A549 (cell line): Measurements from ENCODE around the gene PRSS21. TPM values are rescaled to one million over a fixed set of nuclear protein-coding genes. Genes with fewer than 3 reads are reported as not detected.

Experiments used
- ATAC-seq, 2 experiments: fragments of 200-7000 bp in 1 of 2; fragments of >200 bp in 1 of 2; cut with Nextera tagmentation in 1 of 2; cut with Tn5 transposase in 1 of 2; 3 replicates each; pipeline versions ENCODE4 v1.8.0 to v1.9.1; 2018 to 2020; ENCODE audit warnings: mild to moderate bottlenecking in 1 of 2, moderate library complexity in 1 of 2
- CTCF ChIA-PET: fragments of 300-600 bp; sonication (Branson Sonifier 250); formaldehyde crosslinking; extraction: SDS; loops from one replicate; lab custom pipeline; 2021; ENCODE audit warnings: antibody characterized with exemption, inconsistent platforms; lab: Yijun Ruan, JAX
- POLR2A ChIA-PET: fragments of 350-600 bp; formaldehyde crosslinking; extraction: SDS; loops from one replicate; lab custom pipeline; 2021; ENCODE audit warnings: antibody characterized with exemption, inconsistent platforms; lab: Yijun Ruan, JAX
- DNase-seq, 2 experiments: peaks; one replicate each; pipeline versions ENCODE4 v3.0.0 to v3.0.0-alpha.2; 2011 to 2016; ENCODE audit warnings: low read depth in 1 of 2, low spot score in 1 of 2
- FAIRE-seq: peaks from 2 replicates; lab custom pipeline; 2011; peaks lifted over from hg19 to GRCh38; lab: Jason Lieb, UNC
- H3K27ac ChIP-seq, 2 experiments: fragments of >200 bp; sonication (Bioruptor Twin); formaldehyde crosslinking; 3 replicates each; pipeline ENCODE4 v1.5.1; 2016 to 2017
- H3K4me1 ChIP-seq: fragments of >200 bp; sonication (Bioruptor Twin); formaldehyde crosslinking; 3 replicates; pipeline ENCODE4 v1.6.1; 2016
- H3K4me2 ChIP-seq: fragments of >200 bp; sonication (Bioruptor Twin); formaldehyde crosslinking; 3 replicates; pipeline ENCODE4 v1.6.1; 2016
- H3K4me3 ChIP-seq: fragments of >200 bp; sonication (Bioruptor Twin); formaldehyde crosslinking; 3 replicates; pipeline ENCODE4 v1.5.1; 2016
- H3K9me3 ChIP-seq: fragments of >200 bp; sonication (Bioruptor Twin); formaldehyde crosslinking; 3 replicates; pipeline ENCODE4 v1.6.1; 2016
- BHLHE40 ChIP-seq: IDR thresholded peaks from 2 replicates; pipeline ENCODE4 v1.6.1; 2012; ENCODE audit warnings: low read depth, low read length, inconsistent platforms
- CHD2 ChIP-seq: fragments of 150-350 bp; IDR thresholded peaks from 2 replicates; pipeline ENCODE4 v1.6.1; 2014; ENCODE audit warnings: low read length; ENCODE audit not compliant: partially characterized antibody
- EHF ChIP-seq: fragments of 250-450 bp; sonication (Bioruptor Pico); IDR thresholded peaks from 2 replicates; pipeline ENCODE4 v1.5.0; 2020; ENCODE audit warnings: mild to moderate bottlenecking
- EP300 ChIP-seq, 2 experiments: fragments of >200 bp; sonication (Bioruptor Twin); formaldehyde crosslinking; IDR thresholded peaks; 2 replicates in 1 of 2; 3 replicates in 1 of 2; pipeline ENCODE4 v1.6.1; 2016 to 2017
- FOSL2 ChIP-seq, 2 experiments: fragments of 450-650 bp in 1 of 2; fragments of >200 bp in 1 of 2; sonication (Bioruptor Twin) in 1 of 2; formaldehyde crosslinking; IDR thresholded peaks; 2 replicates each; pipeline versions ENCODE4 v1.5.0 to v1.6.1; 2016 to 2020; ENCODE audit warnings: mild to moderate bottlenecking in 1 of 2, moderate library complexity in 1 of 2
- FOXS1 ChIP-seq: fragments of 250-450 bp; sonication (Bioruptor Pico); IDR thresholded peaks from 2 replicates; pipeline ENCODE4 v1.5.0; 2020; ENCODE audit warnings: mild to moderate bottlenecking, moderate library complexity
- HDAC2 ChIP-seq: fragments of 200-600 bp; sonication (generic); IDR thresholded peaks from 2 replicates; pipeline ENCODE4 v1.6.1; 2016
- HMGXB4 ChIP-seq: fragments of 250-450 bp; sonication (Bioruptor Pico); IDR thresholded peaks from 2 replicates; pipeline ENCODE4 v1.5.0; 2021; ENCODE audit warnings: mild to moderate bottlenecking, moderate library complexity, borderline replicate concordance
- HOXA7 ChIP-seq: fragments of 250-450 bp; sonication (Bioruptor Pico); IDR thresholded peaks from 2 replicates; pipeline ENCODE4 v1.5.0; 2020; ENCODE audit warnings: mild to moderate bottlenecking, moderate library complexity
- HOXB5 ChIP-seq: fragments of 250-450 bp; sonication (Bioruptor Pico); IDR thresholded peaks from 2 replicates; pipeline ENCODE4 v1.5.0; 2020; ENCODE audit warnings: mild to moderate bottlenecking, moderate library complexity
- MAX ChIP-seq: IDR thresholded peaks from 2 replicates; pipeline ENCODE4 v1.6.1; 2012
- MYC ChIP-seq: IDR thresholded peaks from 2 replicates; pipeline ENCODE4 v1.6.1; 2012; ENCODE audit warnings: mild to moderate bottlenecking, inconsistent platforms, low read length, improper control_type of control experiment, borderline replicate concordance
- NFE2L2 ChIP-seq: fragments of 150-350 bp; conservative IDR thresholded peaks from 2 replicates; pipeline ENCODE4 v1.6.1; 2014; ENCODE audit warnings: low read length
- POLR2A ChIP-seq: IDR thresholded peaks from 2 replicates; pipeline ENCODE4 v1.6.1; 2012; ENCODE audit warnings: mild to moderate bottlenecking, low read length
- RAD21 ChIP-seq, 2 experiments: fragments of >200 bp in 1 of 2; sonication (Bioruptor Twin) in 1 of 2; formaldehyde crosslinking in 1 of 2; IDR thresholded peaks in 1 of 2; conservative IDR thresholded peaks in 1 of 2; 2 replicates in 1 of 2; 3 replicates in 1 of 2; pipeline ENCODE4 v1.6.1; 2012 to 2018; ENCODE audit warnings: inconsistent platforms in 1 of 2
- RCOR1 ChIP-seq: fragments of 150-350 bp; IDR thresholded peaks from 2 replicates; pipeline ENCODE4 v1.6.1; 2014; ENCODE audit warnings: antibody characterized with exemption, low read length, low read depth
- REST ChIP-seq: fragments of 200-600 bp; sonication (generic); IDR thresholded peaks from 2 replicates; pipeline ENCODE4 v1.6.1; 2016; ENCODE audit warnings: antibody characterized with exemption, mild to moderate bottlenecking, moderate library complexity
- SMC3 ChIP-seq: fragments of >200 bp; sonication (Bioruptor Twin); formaldehyde crosslinking; IDR thresholded peaks from 3 replicates; pipeline ENCODE4 v1.6.1; 2018; ENCODE audit warnings: inconsistent platforms
- ZFP36 ChIP-seq: fragments of 450-650 bp; IDR thresholded peaks from 2 replicates; pipeline ENCODE4 v1.6.1; 2014; ENCODE audit warnings: borderline replicate concordance; ENCODE audit not compliant: partially characterized antibody
- ZNF302 ChIP-seq: fragments of 250-450 bp; sonication (Bioruptor Pico); IDR thresholded peaks from 2 replicates; pipeline ENCODE4 v1.9.0; 2021; ENCODE audit warnings: inconsistent platforms, mild to moderate bottlenecking, moderate library complexity
- ZSCAN20 ChIP-seq: fragments of 250-450 bp; sonication (Bioruptor Pico); IDR thresholded peaks from 2 replicates; pipeline ENCODE4 v1.8.0; 2022; ENCODE audit warnings: mild to moderate bottlenecking, moderate library complexity
- WGBS: methylation state at CpG from one replicate; pipeline ENCODE4 v1.1.6; 2017; ENCODE audit errors: missing lambda C conversion rate; 5-methylcytosine and 5-hydroxymethylcytosine counted together
- polyA plus RNA-seq, 4 experiments: library from polyadenylated mRNA; depleted of rRNA in 3 of 4; stranded (reverse); fragments of >200 nt; fragmentation: RNase III in 1 of 4; extraction: RNeasy Plus Mini Kit Qiagen cat#74134 plus additional on column Dnase treatment in 1 of 4; gene quantifications; 2 replicates in 3 of 4; 3 replicates in 1 of 4; pipeline ENCODE4 v1.2.3, GENCODE V29; 2011 to 2017
- TF ChIP-seq, protein P1 (sequence below): fragments of 250-450 bp; sonication (Bioruptor Pico); IDR thresholded peaks from 2 replicates; pipeline ENCODE4 v1.5.0; 2020; ENCODE audit warnings: low read depth, mild to moderate bottlenecking, moderate library complexity
- TF ChIP-seq, protein P2 (sequence below): fragments of >200 bp; sonication (Bioruptor Twin); formaldehyde crosslinking; IDR thresholded peaks from 2 replicates; pipeline ENCODE4 v1.6.1; 2016
- TF ChIP-seq, protein P3 (sequence below): IDR thresholded peaks from 2 replicates; pipeline ENCODE4 v1.6.1; 2012; ENCODE audit warnings: low read depth, borderline replicate concordance
- TF ChIP-seq, protein P4 (sequence below): fragments of 450-650 bp; IDR thresholded peaks from 2 replicates; pipeline ENCODE4 v1.6.1; 2014; ENCODE audit warnings: antibody characterized with exemption

Gene PRSS21
- polyA plus RNA-seq, 2 of the 4 experiments (the other 2 are of a cell fraction), result 0.12 to 0.23 TPM

DNA sequence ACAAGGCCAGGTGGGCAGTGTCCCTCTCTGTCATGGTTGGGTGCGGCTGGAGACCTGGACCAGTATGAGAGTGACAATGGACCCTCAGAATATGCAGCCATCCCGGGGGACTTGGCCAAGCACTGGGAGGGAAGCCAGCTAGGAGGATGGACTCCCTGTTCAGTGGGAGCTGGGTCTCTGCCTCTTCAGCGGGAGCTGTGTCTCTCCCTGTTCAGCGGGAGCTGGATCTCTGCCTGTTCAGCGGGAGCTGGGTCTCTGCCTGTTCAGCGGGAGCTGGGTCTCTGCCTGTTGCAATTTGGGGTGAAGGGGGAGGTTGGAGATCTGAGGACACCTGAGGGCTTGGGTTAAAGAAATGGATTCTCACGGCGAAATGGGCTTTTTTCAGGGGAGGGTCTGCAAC, 25.9 kb upstream of the PRSS21 start:
- POLR2A ChIA-PET, result interaction anchor here (0.5 to 0.9 kb wide), 2 partner anchors 114 to 617 kb away, joined by 3 read pairs; no protein-coding TSS in a partner anchor
- CTCF ChIA-PET, result interaction anchor here (0.9 to 3.3 kb wide), 7 partner anchors 7 to 47 kb away, joined by 3 to 15 read pairs (median 5); no protein-coding TSS in a partner anchor
- no peak for ATAC-seq

GRCh38 chr16:2792940-2793339, 24.1 kb upstream of the PRSS21 start:
- FAIRE-seq, result no peak
- no peak for ATAC-seq
- no peak for TF ChIP-seq ZSCAN20 (CRISPR knock-in tag)
- no peak for TF ChIP-seq ZFP36
- TF ChIP-seq HOXA7 (CRISPR knock-in tag), result no peak
- TF ChIP-seq EP300 (IDR thresholded peaks at IDR 0.05), result no peak
- TF ChIP-seq CHD2, result no peak
- no peak for TF ChIP-seq MYC
- TF ChIP-seq, protein P1, sequence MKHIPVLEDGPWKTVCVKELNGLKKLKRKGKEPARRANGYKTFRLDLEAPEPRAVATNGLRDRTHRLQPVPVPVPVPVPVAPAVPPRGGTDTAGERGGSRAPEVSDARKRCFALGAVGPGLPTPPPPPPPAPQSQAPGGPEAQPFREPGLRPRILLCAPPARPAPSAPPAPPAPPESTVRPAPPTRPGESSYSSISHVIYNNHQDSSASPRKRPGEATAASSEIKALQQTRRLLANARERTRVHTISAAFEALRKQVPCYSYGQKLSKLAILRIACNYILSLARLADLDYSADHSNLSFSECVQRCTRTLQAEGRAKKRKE (CRISPR knock-in tag), result no peak
- TF ChIP-seq HOXB5 (CRISPR knock-in tag), result no peak
- no peak for TF ChIP-seq HDAC2
- no peak for TF ChIP-seq HMGXB4 (CRISPR knock-in tag)
- TF ChIP-seq, protein P2, sequence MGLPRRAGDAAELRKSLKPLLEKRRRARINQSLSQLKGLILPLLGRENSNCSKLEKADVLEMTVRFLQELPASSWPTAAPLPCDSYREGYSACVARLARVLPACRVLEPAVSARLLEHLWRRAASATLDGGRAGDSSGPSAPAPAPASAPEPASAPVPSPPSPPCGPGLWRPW, result no peak
- TF ChIP-seq RAD21 (conservative IDR thresholded peaks at IDR 0.05 in 1 of 2, IDR thresholded peaks at IDR 0.05 in 1 of 2), result no peak
- no peak for TF ChIP-seq EHF (CRISPR knock-in tag)
- TF ChIP-seq ZNF302, result no peak
- TF ChIP-seq, all 56 proteins: peak for 0
- no peak overlapping the region for H3K27ac ChIP-seq
- POLR2A ChIA-PET, result no interaction called here
- WGBS, result 83% methylated on average over 10 of the region's 10 CpGs
- H3K4me1 ChIP-seq, result peaks cover 24% of the 10 kb centered on the region
- H3K9me3 ChIP-seq, result no peaks in the 10 kb centered on the region
- CTCF ChIA-PET, result interaction anchor here (1.9 kb wide), 1 partner anchor 9 kb away, joined by 5 read pairs; no protein-coding TSS in a partner anchor
- no peak overlapping the region for H3K4me3 ChIP-seq
- no peak overlapping the region for H3K4me2 ChIP-seq
- DNase-seq, result no peak

More for the DNA sequence above, 25.9 kb upstream of the PRSS21 start:
- H3K4me1 ChIP-seq, result peaks cover 22% of the 10 kb centered on the region
- 35% methylated on average over 8 of the region's 8 CpGs for WGBS
- H3K4me3 ChIP-seq, result no peak overlapping the region
- H3K9me3 ChIP-seq, result no peaks in the 10 kb centered on the region
- DNase-seq (no peak), FAIRE-seq (no peak)
- TF ChIP-seq CHD2 (no peak), FOXS1 (CRISPR knock-in tag) (no peak), NFE2L2 (no peak), RCOR1 (no peak), REST (no peak), POLR2A (no peak), EHF (CRISPR knock-in tag) (no peak), FOSL2 (IDR thresholded peaks at IDR 0.05) (no peak), FOSL2 (CRISPR knock-in tag; IDR thresholded peaks at IDR 0.05) (no peak), SMC3 (no peak), BHLHE40 (no peak), MAX (no peak)
- TF ChIP-seq, protein P3, sequence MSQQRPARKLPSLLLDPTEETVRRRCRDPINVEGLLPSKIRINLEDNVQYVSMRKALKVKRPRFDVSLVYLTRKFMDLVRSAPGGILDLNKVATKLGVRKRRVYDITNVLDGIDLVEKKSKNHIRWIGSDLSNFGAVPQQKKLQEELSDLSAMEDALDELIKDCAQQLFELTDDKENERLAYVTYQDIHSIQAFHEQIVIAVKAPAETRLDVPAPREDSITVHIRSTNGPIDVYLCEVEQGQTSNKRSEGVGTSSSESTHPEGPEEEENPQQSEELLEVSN, result no peak
- TF ChIP-seq, protein P2, result no peak
- TF ChIP-seq, protein P4, sequence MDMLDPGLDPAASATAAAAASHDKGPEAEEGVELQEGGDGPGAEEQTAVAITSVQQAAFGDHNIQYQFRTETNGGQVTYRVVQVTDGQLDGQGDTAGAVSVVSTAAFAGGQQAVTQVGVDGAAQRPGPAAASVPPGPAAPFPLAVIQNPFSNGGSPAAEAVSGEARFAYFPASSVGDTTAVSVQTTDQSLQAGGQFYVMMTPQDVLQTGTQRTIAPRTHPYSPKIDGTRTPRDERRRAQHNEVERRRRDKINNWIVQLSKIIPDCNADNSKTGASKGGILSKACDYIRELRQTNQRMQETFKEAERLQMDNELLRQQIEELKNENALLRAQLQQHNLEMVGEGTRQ, result no peak
- H3K27ac ChIP-seq, result no peak overlapping the region
- H3K4me2 ChIP-seq, result no peak overlapping the region
